Suprapubic skin (tissue), 4 donors: Measurements from ENCODE around the gene TIMP2.

Source experiments
- EP300 ChIP-seq: sonication (generic); formaldehyde crosslinking; IDR thresholded peaks from one replicate; pipeline ENCODE4 v1.6.1; 2017; ENCODE audit warnings: antibody characterized with exemption
- POLR2A ChIP-seq, 2 donors: fragments of 450-650 bp; IDR thresholded peaks; one replicate each; pipeline ENCODE4 v1.6.1; 2017; ENCODE audit warnings: antibody characterized with exemption in 2 of 2, mild to moderate bottlenecking in 2 of 2, moderate library complexity in 2 of 2
- POLR2AphosphoS5 ChIP-seq, 3 donors: sonication (generic); formaldehyde crosslinking; IDR thresholded peaks; one replicate each; pipeline ENCODE4 v1.6.1; 2017; ENCODE audit warnings: antibody characterized with exemption in 3 of 3
- TF ChIP-seq, protein P1 (sequence below), 2 donors: fragments of 200-600 bp in 1 of 2; fragments of 450-650 bp in 1 of 2; sonication (generic) in 1 of 2; IDR thresholded peaks; one replicate each; pipeline ENCODE4 v1.5.1; 2016 to 2019; ENCODE audit warnings: antibody characterized with exemption in 2 of 2, mild to moderate bottlenecking in 1 of 2, moderate library complexity in 1 of 2

GRCh38 chr17:78828470-78829185, 96.6 kb downstream of the TIMP2 start:
- TF ChIP-seq POLR2A (IDR thresholded peaks at IDR 0.05) (no peak), POLR2AphosphoS5 (IDR thresholded peaks at IDR 0.05) (no peak), EP300 (no peak)
- TF ChIP-seq, protein P1, sequence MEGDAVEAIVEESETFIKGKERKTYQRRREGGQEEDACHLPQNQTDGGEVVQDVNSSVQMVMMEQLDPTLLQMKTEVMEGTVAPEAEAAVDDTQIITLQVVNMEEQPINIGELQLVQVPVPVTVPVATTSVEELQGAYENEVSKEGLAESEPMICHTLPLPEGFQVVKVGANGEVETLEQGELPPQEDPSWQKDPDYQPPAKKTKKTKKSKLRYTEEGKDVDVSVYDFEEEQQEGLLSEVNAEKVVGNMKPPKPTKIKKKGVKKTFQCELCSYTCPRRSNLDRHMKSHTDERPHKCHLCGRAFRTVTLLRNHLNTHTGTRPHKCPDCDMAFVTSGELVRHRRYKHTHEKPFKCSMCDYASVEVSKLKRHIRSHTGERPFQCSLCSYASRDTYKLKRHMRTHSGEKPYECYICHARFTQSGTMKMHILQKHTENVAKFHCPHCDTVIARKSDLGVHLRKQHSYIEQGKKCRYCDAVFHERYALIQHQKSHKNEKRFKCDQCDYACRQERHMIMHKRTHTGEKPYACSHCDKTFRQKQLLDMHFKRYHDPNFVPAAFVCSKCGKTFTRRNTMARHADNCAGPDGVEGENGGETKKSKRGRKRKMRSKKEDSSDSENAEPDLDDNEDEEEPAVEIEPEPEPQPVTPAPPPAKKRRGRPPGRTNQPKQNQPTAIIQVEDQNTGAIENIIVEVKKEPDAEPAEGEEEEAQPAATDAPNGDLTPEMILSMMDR (IDR thresholded peaks at IDR 0.05): peak in 1 of 2 donors; percentile 1
